ENCODE results near the gene ARFGAP1. TPM values are rescaled to one million over a fixed set of nuclear protein-coding genes. Genes with fewer than 3 reads are reported as not detected.
A peak's percentile ranks its signal among the peaks of the same experiment; 100 is the strongest.

Gene ARFGAP1
- total RNA-seq, 1 experiment from 2014 or later: 86.8 TPM

DNA sequence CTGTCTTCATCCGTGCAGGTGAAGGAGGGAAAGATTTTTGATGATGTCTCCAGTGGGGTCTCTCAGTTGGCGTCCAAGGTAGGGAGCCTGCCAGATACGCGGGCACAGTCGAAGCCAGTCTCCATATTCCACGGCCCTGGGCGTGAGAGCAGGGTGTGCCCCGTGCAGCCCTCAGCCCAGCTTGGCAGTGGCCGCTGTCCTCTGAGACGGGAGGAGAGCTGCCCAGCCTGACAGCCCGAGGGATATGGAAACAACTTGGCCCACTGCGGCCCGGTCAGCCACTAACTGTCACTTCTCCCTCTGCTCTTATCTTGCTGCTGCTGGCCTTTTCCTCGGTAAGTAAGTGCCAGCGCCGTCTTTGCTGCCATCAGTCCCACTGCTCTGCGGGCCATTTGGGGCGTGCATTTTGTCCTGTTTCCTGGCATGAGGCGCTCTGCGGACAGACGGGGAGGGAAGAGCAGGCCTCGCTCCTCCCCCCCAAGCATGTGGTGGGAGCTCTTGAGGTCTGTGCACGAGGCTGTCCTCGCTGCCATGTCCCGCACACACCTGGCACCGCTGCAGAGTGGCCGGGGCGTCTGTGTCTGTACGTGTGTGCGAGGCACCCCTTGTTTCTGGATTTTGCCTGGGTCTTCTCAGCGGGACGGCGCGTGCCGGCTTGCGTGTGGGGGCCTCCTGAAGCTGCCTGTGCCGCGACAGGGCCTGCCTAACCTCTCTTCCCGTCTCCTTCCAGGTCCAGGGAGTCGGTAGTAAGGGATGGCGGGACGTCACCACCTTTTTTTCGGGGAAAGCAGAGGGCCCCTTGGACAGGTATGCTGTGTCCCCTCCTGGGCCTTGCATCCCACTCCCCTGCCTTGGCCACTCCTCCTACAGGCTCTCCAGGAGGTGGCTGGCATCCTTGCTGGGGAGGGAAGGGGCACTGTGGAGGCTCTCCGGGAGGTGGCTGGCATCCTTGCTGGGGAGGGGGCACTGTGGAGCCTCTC is 13.3 kb downstream of the ARFGAP1 start:
- in situ Hi-C loops (cut with HindIII; ENCODE audit: low sequenced_read_pairs): loop anchor here (25.0 kb wide), 2 partner anchors 101 to 199 kb away; no protein-coding TSS in a partner anchor
- no peak for DNase-seq (ENCODE audit: low spot score)

- in situ Hi-C loops (cut with HindIII; ENCODE audit: low sequenced_read_pairs): loop anchor here (25.0 kb wide), 2 partner anchors 100 to 200 kb away; no protein-coding TSS in a partner anchor
- no peak for DNase-seq (ENCODE audit: low spot score)
Measured at GRCh38 chr20:63286781-63287696, 14.4 kb downstream of the ARFGAP1 start.

- DNase-seq (ENCODE audit: low spot score): no peak
- in situ Hi-C loops (cut with HindIII; ENCODE audit: low sequenced_read_pairs): loop anchor here (25.0 kb wide), 2 partner anchors 99 to 201 kb away; no protein-coding TSS in a partner anchor
Measured at GRCh38 chr20:63287697-63288580, 15.3 kb downstream of the ARFGAP1 start.

DNA sequence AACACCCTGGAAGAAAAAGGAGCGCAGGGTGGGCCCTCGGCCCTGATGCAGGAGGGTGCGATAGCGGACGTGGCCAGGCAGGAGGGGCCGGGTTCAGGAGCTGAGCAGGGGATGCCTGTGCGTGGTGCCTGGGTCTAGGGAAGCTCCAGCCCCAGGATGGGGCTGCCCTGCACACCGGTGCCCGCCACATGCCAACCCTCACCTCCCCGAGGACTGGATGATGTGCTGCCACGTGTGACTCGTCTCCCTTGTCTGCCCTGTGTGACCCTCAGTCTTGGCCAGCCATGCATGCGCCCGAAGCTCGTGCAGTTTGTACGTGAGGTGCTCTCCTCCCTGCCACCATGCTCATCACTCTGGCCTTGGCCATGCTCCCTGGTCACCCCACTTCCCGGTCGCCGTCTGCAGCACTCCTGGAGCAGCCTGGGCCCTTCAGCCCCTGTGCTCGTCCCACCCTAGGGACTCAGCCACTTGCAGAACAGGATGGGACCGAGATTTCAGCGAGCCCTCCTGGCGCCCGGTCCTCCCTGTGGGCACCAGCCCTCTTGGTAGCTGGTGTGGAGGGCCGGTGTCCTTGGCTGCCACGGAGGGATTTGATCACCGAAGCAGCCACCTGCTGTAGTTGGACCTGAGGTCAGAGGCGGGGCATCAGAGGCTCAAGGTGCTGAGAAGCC is 16.1 kb downstream of the ARFGAP1 start:
- in situ Hi-C loops (cut with HindIII; ENCODE audit: low sequenced_read_pairs): loop anchor here (25.0 kb wide), 2 partner anchors 99 to 201 kb away; no protein-coding TSS in a partner anchor
- no peak for DNase-seq (ENCODE audit: low spot score)

DNA sequence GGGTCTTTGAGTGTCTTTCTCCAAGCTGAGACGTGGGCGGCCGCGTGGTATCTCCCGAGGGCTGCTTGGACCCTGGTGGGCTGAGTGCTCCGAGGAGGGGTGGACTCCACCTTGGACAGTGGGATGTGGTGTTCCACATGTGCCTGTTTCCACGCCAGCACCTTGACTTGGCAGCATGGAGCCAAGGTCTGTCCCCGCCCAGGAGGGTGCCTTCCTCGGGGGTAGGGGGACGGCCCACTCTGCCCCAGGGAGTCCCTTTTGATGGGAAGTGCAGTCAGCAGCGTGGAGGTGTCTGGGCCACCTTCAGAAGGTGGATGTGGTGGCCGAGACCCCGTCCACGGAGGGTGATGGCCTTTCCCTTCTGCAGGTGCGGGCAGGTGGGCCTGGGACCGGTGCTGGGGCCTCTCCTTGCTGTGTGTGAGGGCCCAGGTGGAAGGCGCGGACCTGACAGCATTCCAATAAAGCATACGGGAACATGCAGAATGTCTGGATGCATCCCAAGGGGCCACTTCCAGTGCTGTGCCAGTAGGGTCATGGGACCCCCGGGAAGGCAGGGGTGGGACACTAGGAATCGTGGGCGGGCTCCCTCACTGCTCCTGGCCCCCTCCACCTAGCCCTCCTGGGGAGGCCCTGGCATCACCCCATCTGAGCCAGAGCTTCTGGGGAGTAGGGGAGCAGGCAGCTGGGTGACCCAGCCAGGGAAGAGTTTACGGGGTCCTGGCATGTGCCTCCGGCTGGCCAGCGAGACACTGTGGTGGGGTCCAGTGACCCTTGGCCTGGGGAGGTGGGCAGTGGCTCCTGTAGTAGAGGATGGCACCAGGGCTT is 16.9 kb downstream of the ARFGAP1 start:
- in situ Hi-C loops (cut with HindIII; ENCODE audit: low sequenced_read_pairs): loop anchor here (25.0 kb wide), 2 partner anchors 98 to 202 kb away; no protein-coding TSS in a partner anchor
- no peak for DNase-seq (ENCODE audit: low spot score)

DNA sequence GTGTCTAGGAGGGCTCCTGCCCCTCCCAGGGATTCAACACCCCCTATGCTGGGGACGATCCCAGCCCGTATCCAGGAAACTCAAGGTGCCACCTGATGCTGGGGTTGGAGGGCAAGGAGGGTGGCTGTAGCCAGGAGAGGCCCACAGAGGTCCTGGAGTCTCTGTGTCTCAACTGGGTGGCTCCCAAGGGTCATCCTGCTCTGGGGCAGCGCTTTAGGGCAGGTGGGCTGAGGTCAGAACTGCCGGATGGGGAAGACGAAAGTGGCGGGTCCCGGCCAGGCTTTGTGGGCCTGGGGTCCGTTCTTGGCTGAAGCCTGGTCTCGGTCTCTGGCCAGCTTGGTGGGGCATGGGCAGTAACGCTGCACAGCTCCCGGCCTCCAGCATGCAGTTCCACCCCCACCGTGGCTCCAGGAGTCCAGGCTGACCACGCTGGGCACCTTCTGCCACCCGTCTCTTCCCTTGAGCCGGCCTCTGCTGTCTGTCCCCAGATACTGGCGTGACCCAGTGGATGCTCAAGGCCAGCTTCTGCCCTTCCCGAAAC is 17.6 kb downstream of the ARFGAP1 start:
- in situ Hi-C loops (cut with HindIII; ENCODE audit: low sequenced_read_pairs): loop anchor here (25.0 kb wide), 2 partner anchors 97 to 203 kb away; no protein-coding TSS in a partner anchor
- DNase-seq (ENCODE audit: low spot score): no peak

GRCh38 chr20:63290677-63291472 is 18.3 kb downstream of the ARFGAP1 start:
- peak; percentile 17 for DNase-seq (ENCODE audit: low spot score)
- in situ Hi-C loops (cut with HindIII; ENCODE audit: low sequenced_read_pairs): loop anchor here (25.0 kb wide), 2 partner anchors 96 to 204 kb away; no protein-coding TSS in a partner anchor

DNA sequence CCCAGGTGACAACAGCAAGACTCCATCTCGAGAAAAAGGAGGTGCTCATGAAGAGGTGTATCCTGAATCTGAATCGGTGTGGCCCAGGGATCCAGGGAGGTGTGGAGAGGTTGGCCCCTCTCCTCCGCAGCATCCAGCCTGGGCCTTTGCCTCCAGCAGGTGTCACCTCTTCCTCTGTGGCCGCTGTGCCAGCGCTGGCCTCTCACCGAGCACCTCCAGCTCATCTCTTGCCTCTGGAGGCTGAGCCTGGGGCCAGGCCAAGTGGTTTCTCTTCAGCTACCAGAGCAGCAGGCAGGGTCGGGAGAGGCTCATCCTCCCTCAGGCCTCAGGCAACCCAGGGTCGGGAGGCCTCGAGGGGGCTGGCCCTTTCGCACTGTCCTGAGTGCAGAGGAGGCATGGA is 19.2 kb downstream of the ARFGAP1 start:
- no peak for DNase-seq (ENCODE audit: low spot score)
- in situ Hi-C loops (cut with HindIII; ENCODE audit: low sequenced_read_pairs): loop anchor here (25.0 kb wide), 2 partner anchors 95 to 205 kb away; no protein-coding TSS in a partner anchor

DNA sequence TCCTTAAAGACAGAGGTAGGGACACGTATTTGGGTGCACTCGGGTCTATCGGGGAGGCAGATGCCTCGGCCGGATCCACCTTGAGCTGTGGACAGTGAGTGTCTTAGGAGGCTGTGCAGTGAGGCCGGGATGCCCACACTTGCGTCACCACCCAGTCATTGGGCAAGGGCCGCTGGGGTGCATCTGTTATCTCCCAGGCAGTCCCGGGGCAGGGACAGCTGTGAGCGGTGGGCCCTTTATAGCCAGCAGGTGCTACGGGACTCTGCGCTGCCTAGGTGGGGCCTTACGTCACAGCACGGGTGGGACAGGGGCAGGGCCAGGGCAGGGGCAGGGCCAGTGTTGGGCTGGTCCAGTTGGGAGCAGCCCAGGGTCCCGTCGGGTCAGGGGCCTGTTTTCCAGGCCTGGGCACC is 19.7 kb downstream of the ARFGAP1 start:
- DNase-seq (ENCODE audit: low spot score): no peak
- in situ Hi-C loops (cut with HindIII; ENCODE audit: low sequenced_read_pairs): loop anchor here (25.0 kb wide), 2 partner anchors 95 to 205 kb away; no protein-coding TSS in a partner anchor

- in situ Hi-C loops (cut with HindIII; ENCODE audit: low sequenced_read_pairs): loop anchor here (25.0 kb wide), 2 partner anchors 94 to 206 kb away; no protein-coding TSS in a partner anchor
Measured at GRCh38 chr20:63292904-63293303, 20.3 kb downstream of the ARFGAP1 start, which contains the start of gene COL20A1. TSS of gene COL20A1 (plus strand) at chr20:63293186. CDS start at chr20:63295108, 1,922 bp downstream.

DNA sequence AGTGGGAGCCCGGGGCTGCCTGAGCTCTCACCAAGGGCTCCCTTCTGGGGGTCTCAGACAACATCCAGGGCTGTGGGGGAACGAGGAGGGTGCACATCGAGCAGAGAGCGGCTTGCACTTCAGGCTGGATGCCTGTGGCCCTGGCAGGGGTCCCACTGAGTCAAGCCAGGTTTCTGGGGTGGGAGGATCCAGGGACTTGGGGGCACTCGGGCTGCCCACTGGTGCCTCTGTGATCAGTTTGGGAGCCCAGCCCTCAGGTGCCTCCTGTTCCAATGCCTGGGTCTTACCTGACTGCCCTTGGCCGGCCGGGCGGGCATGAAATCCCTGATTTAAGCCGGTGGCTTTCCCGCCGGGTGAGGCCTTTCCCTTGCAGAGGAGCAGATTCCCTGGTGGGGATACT is 20.8 kb downstream of the ARFGAP1 start:
- no peak for DNase-seq (ENCODE audit: low spot score)
- in situ Hi-C loops (cut with HindIII; ENCODE audit: low sequenced_read_pairs): loop anchor here (25.0 kb wide), 2 partner anchors 94 to 206 kb away; no protein-coding TSS in a partner anchor

More at GRCh38 chr20:63292904-63293303, 20.3 kb downstream of the ARFGAP1 start, which contains the start of gene COL20A1:
- DNase-seq (ENCODE audit: low spot score): no peak

DNA sequence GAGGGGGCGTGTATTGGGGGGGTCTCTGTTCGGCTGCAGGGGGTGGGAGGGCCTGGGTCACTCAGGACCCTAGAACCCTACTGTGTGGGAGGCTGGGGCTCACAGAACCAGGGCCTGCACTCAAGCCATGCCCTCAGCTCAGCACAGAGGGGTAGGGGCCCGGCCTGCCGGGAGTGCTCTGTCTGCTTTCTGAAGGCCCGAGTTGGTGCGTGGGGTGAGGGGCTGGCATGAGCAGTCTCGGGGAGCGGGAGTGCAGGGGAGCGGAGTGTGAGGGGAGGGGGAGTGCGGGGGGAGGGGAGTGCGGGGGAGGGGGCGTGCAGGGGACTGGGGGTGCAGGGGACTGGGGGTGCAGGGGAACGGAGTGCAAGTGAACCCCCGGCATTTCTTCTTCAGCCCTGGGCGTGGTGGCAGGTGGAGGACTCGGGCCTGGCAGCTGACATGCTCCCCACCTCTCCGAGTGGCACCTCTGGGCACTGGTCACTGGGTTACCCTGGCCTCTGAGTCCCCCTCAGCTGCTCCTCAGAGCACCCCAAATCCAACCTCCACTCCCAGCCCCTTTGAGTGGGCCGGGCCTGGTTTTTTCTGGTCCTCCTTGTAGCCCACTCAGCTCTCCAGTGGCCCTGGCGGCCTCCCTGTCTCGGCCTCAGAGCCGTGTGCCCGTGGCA is 21.4 kb downstream of the ARFGAP1 start:
- DNase-seq (ENCODE audit: low spot score): no peak
- in situ Hi-C loops (cut with HindIII; ENCODE audit: low sequenced_read_pairs): loop anchor here (25.0 kb wide), 2 partner anchors 93 to 207 kb away; no protein-coding TSS in a partner anchor

DNA sequence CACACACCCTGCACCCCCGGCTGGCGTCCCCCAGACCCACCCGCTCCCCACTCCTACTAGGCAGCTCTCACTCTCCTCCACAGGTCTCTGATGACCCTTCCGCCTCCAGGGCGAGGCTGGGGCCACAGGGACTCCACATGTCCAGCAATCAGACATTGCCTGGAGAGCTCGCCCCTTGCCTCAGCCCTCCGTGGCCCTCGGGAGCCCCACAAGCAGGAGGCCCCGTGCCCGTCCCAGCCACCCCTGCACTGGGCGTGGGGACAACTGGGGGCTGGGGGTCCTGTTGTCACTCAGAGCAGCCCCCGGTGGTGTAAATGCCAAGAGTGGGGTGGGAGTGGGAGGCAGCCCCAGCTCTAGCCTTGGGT is 21.9 kb downstream of the ARFGAP1 start:
- no peak for DNase-seq (ENCODE audit: low spot score)
- in situ Hi-C loops (cut with HindIII; ENCODE audit: low sequenced_read_pairs): loop anchor here (25.0 kb wide), 2 partner anchors 93 to 207 kb away; no protein-coding TSS in a partner anchor

DNA sequence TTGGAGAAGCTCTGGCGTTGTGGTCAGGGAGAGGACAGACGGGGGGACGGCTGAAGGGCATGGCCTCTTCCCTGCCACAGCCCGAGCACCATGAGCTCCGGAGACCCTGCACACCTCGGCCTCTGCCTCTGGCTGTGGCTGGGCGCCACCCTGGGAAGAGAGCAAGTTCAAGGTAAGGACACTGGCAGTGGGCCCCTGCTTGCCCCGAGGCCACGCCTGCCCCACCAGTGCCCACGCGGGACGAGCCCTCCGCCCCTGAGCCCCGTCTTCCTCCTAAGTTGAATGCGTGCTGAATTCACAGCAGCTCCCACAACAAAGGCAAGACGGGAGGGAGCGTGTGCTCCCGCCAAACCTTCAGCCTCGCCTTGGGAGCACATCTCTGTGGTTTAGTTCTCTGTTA is 22.4 kb downstream of the ARFGAP1 start:
- DNase-seq (ENCODE audit: low spot score): no peak
- in situ Hi-C loops (cut with HindIII; ENCODE audit: low sequenced_read_pairs): loop anchor here (5.0 to 25.0 kb wide), 3 partner anchors 73 to 208 kb away; no protein-coding TSS in a partner anchor

GRCh38 chr20:63295422-63295821 is 22.8 kb downstream of the ARFGAP1 start:
- in situ Hi-C loops (cut with HindIII; ENCODE audit: low sequenced_read_pairs): loop anchor here (5.0 to 25.0 kb wide), 3 partner anchors 73 to 208 kb away; no protein-coding TSS in a partner anchor

More at GRCh38 chr20:63295422-63295821, 22.8 kb downstream of the ARFGAP1 start:
- DNase-seq (ENCODE audit: low spot score): peak; percentile 9
